Sigmoid colon (tissue), 7 donors: ENCODE results near the gene AP2A2. TPM values are rescaled to one million over a fixed set of nuclear protein-coding genes. Genes with fewer than 3 reads are reported as not detected.

Source experiments
- DNase-seq: peaks from one replicate; pipeline ENCODE4 v3.0.0-alpha.2; 2019
- H3K27ac ChIP-seq, 4 donors: fragments of 200-600 bp; sonication (generic); one replicate each; pipeline ENCODE4 v1.5.1; 2016 to 2019; ENCODE audit warnings: mild to moderate bottlenecking in 1 of 4
- H3K27me3 ChIP-seq, 3 donors: fragments of 200-600 bp; sonication (generic); one replicate each; pipeline ENCODE4 v1.5.1; 2019; ENCODE audit warnings: mild to moderate bottlenecking in 1 of 3
- H3K36me3 ChIP-seq, 4 donors: fragments of 200-600 bp; sonication (generic); one replicate each; pipeline ENCODE4 v1.5.1; 2016 to 2019
- H3K4me1 ChIP-seq, 4 donors: fragments of 200-600 bp; sonication (generic); one replicate each; pipeline ENCODE4 v1.5.1; 2017 to 2019
- H3K4me3 ChIP-seq, 4 donors: fragments of 200-600 bp; sonication (generic); one replicate each; pipeline ENCODE4 v1.5.1; 2017 to 2019; ENCODE audit warnings: mild to moderate bottlenecking in 2 of 4, moderate library complexity in 1 of 4
- H3K9me3 ChIP-seq, 4 donors: fragments of 200-600 bp in 3 of 4; sonication (generic) in 3 of 4; one replicate each; pipeline versions ENCODE4 v1.5.1 to v1.6.1; 2013 to 2019
- EP300 ChIP-seq, 4 donors: sonication (generic); formaldehyde crosslinking; IDR thresholded peaks; one replicate each; pipeline ENCODE4 v1.6.1; 2017; ENCODE audit warnings: antibody characterized with exemption in 4 of 4
- POLR2A ChIP-seq, 2 donors: fragments of 450-650 bp; IDR thresholded peaks; one replicate each; pipeline ENCODE4 v1.6.1; 2016; ENCODE audit warnings: antibody characterized with exemption in 2 of 2, mild to moderate bottlenecking in 2 of 2, moderate library complexity in 2 of 2
- POLR2AphosphoS5 ChIP-seq, 4 donors: sonication (generic); formaldehyde crosslinking; IDR thresholded peaks; one replicate each; pipeline ENCODE4 v1.6.1; 2017; ENCODE audit warnings: antibody characterized with exemption in 4 of 4
- WGBS, 2 donors: extraction: QIAGEN DNeasy Blood & Tissue Kit; methylation state at CpG; one replicate each; pipeline ENCODE4 v1.1.7; 2013; 5-methylcytosine and 5-hydroxymethylcytosine counted together
- intact Hi-C: fragments of 100-400 bp; cut with DNase I; formaldehyde crosslinking; loops from one replicate; pipeline ENCODE4 v1.15.1; 2023
- polyA plus RNA-seq, 3 donors: library from polyadenylated mRNA; stranded (reverse); fragments of 200-250 nt; gene quantifications; one replicate each; pipeline ENCODE4 v1.2.3, GENCODE V29; 2013
- total RNA-seq, 4 donors: library from RNA; depleted of rRNA; stranded (reverse); fragments of >200 nt; gene quantifications; one replicate each; pipeline ENCODE4 v1.1.0, GENCODE V29; 2016
- TF ChIP-seq, protein P1 (sequence below), 4 experiments: fragments of 450-650 bp in 3 of 4; fragments of 200-600 bp in 1 of 4; IDR thresholded peaks; one replicate each; pipeline ENCODE4 v1.5.1; 2016 to 2019; ENCODE audit warnings: antibody characterized with exemption in 4 of 4, mild to moderate bottlenecking in 3 of 4, moderate library complexity in 2 of 4
- donor health status: healthy with polysubstance abuse.
- donor health status: Bipolar disorder and iron deficiency.
- donor health status: healthy.

The AP2A2 gene
- total and polyA plus RNA-seq, 7 donors: 21.0 to 78.4 (median 47.0) TPM

- peaks cover 0 to 20% (median 17%) of the 10 kb centered on the region in 3 donors for H3K27me3 ChIP-seq
- H3K36me3 ChIP-seq: no peaks in the 10 kb centered on the region
- no peak overlapping the region for H3K4me3 ChIP-seq
- TF ChIP-seq POLR2A (IDR thresholded peaks at IDR 0.05) (no peak), EP300 (IDR thresholded peaks at IDR 0.05) (no peak), POLR2AphosphoS5 (IDR thresholded peaks at IDR 0.05) (no peak)
- TF ChIP-seq, protein P1, sequence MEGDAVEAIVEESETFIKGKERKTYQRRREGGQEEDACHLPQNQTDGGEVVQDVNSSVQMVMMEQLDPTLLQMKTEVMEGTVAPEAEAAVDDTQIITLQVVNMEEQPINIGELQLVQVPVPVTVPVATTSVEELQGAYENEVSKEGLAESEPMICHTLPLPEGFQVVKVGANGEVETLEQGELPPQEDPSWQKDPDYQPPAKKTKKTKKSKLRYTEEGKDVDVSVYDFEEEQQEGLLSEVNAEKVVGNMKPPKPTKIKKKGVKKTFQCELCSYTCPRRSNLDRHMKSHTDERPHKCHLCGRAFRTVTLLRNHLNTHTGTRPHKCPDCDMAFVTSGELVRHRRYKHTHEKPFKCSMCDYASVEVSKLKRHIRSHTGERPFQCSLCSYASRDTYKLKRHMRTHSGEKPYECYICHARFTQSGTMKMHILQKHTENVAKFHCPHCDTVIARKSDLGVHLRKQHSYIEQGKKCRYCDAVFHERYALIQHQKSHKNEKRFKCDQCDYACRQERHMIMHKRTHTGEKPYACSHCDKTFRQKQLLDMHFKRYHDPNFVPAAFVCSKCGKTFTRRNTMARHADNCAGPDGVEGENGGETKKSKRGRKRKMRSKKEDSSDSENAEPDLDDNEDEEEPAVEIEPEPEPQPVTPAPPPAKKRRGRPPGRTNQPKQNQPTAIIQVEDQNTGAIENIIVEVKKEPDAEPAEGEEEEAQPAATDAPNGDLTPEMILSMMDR (IDR thresholded peaks at IDR 0.05): no peak
- intact Hi-C loops: no loop called here
- DNase-seq: no peak
- no peaks in the 10 kb centered on the region for H3K9me3 ChIP-seq
- H3K27ac ChIP-seq: no peak overlapping the region
- no peaks in the 10 kb centered on the region for H3K4me1 ChIP-seq
- WGBS, 2 donors: 72 to 81% methylated on average over 38 of the region's 38 CpGs
Measured at GRCh38 chr11:1033016-1033798, 107.5 kb downstream of the AP2A2 start.

DNA sequence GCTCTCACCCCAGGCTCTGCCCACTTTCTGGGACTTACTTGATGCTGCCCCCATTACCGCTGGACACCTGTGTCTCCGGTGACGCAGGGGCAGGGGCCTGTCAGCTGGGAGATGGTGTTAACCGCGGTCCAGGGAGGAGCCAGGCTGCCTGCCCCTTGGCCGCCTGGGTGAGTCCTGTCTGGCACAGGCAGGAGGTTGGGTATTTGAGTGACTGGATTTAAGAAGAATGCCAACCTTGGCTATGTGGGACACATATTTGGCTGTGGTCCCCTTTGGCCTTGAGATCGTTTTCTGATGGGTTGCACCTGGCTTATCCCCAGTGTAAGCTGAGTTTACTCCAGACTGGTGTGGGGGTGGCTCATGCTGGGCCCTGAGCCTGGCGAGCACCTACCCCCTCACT, 108.3 kb downstream of the AP2A2 start:
- Histone ChIP-seq H3K36me3 (no peaks in the 10 kb centered on the region), H3K9me3 (no peaks in the 10 kb centered on the region), H3K27ac (no peak overlapping the region), H3K4me1 (no peaks in the 10 kb centered on the region), H3K27me3 (peaks cover 0 to 22% (median 17%) of the 10 kb centered on the region in 3 donors), H3K4me3 (no peak overlapping the region)
- TF ChIP-seq, protein P1 (IDR thresholded peaks at IDR 0.05): no peak
- TF ChIP-seq POLR2AphosphoS5 (IDR thresholded peaks at IDR 0.05) (no peak), POLR2A (IDR thresholded peaks at IDR 0.05) (no peak), EP300 (IDR thresholded peaks at IDR 0.05) (no peak)
- WGBS, 2 donors: 76 to 88% methylated on average over 8 of the region's 8 CpGs
- intact Hi-C loops: no loop called here
- DNase-seq: no peak

DNA sequence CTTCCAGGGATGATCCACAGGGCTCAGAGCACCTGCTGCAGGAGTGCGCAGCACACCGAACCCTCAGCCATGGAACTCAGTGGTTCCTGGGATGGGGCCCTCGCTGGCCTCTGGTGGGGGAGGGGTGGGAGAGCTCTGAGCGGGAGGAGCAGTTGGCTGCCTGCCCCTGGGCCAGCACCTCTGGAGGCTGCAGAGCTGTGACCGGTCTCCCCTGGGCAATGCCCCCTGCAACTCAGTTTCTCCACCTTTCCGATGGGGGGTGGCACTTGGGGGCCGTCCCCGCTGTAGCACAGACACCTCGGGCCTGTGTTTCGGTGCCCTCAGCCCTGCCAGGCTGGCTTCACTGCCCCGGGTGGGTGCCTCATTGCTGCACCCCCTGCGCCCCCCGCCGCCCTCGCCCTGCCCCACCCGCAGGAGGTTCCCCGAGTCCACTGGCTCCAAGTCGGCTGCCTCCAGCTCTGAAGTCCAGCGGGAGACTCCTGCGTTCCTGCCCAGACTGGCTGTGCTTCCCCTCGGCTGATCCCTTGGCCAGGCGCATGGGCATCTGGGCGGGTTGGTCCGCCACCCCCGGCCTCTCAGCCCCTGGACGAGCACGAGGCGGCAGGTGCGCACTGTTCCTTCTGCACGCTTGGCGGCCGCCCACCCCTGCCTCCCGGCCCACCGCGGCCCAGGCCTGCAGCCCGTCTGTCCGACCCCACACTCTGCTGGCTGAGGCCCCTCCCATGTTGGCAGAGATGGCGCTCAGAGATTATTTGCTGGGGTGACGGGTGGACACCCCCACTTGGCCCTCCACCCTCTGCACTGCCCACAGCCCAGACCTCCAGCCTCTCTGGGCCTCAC, 109.0 kb downstream of the AP2A2 start:
- H3K27me3 ChIP-seq: peaks cover 0 to 22% (median 17%) of the 10 kb centered on the region in 3 donors
- H3K4me3 ChIP-seq: no peak overlapping the region
- TF ChIP-seq POLR2AphosphoS5 (IDR thresholded peaks at IDR 0.05) (no peak), EP300 (IDR thresholded peaks at IDR 0.05) (no peak), POLR2A (IDR thresholded peaks at IDR 0.05) (no peak)
- TF ChIP-seq, protein P1 (IDR thresholded peaks at IDR 0.05): no peak
- no peak for DNase-seq
- no peaks in the 10 kb centered on the region for H3K9me3 ChIP-seq
- 64 to 80% methylated on average over 39 of the region's 39 CpGs for WGBS, 2 donors
- H3K36me3 ChIP-seq: no peaks in the 10 kb centered on the region
- H3K4me1 ChIP-seq: no peaks in the 10 kb centered on the region
- intact Hi-C loops: no loop called here
- no peak overlapping the region for H3K27ac ChIP-seq

DNA sequence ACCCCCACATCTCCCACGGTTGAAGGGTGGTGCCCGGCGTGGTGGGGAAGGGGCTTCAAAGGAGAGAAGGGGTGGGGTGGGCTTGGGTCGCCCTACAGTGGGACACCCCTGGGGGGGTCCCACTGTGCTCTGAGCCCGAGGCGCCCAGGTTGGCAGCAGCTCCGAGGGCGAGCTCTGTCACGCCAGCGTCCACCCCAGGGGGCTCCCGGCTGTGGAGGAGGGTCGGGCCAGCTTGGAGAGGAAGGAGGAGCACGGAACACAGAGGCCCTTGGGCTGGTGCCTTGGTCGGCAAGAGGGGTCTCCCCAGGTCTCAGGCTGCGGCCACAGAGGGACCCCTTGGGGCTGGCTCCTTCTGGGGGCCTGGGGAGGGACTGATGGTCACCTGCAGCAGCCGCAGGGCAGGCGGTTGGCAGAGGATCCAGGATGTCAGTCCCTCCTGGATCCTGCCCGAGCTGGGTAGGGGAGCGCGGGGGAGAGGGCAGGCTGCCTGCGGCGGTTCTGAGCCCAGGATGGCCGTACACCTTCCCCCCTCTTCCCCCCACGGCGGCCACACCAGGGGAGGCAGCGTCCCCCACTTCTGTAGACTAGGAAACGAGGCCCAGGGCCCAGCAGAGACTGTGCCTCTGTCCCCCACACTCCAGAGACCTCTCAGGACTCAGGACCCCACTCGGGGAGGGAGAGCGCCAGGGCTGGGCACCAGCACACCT, 110.1 kb downstream of the AP2A2 start:
- DNase-seq: no peak
- no peak overlapping the region for H3K4me3 ChIP-seq
- peaks cover 0 to 28% (median 21%) of the 10 kb centered on the region in 3 donors for H3K27me3 ChIP-seq
- H3K4me1 ChIP-seq: no peaks in the 10 kb centered on the region
- H3K9me3 ChIP-seq: no peaks in the 10 kb centered on the region
- 79 to 88% methylated on average over 29 of the region's 29 CpGs for WGBS, 2 donors
- intact Hi-C loops: no loop called here
- no peak overlapping the region for H3K27ac ChIP-seq
- TF ChIP-seq, protein P1 (IDR thresholded peaks at IDR 0.05): no peak
- no peak for TF ChIP-seq POLR2AphosphoS5 (IDR thresholded peaks at IDR 0.05)
- TF ChIP-seq EP300 (IDR thresholded peaks at IDR 0.05): no peak
- TF ChIP-seq POLR2A (IDR thresholded peaks at IDR 0.05): no peak
- no peaks in the 10 kb centered on the region for H3K36me3 ChIP-seq
